HG03196 (cell line): ENCODE results near the gene PRLR.

Experiments
- ATAC-seq: cut with Tn5 transposase; IDR thresholded peaks from one replicate; pipeline ENCODE4 v1.9.1; 2021; ENCODE audit not compliant: unreplicated experiment

Gene PRLR

DNA sequence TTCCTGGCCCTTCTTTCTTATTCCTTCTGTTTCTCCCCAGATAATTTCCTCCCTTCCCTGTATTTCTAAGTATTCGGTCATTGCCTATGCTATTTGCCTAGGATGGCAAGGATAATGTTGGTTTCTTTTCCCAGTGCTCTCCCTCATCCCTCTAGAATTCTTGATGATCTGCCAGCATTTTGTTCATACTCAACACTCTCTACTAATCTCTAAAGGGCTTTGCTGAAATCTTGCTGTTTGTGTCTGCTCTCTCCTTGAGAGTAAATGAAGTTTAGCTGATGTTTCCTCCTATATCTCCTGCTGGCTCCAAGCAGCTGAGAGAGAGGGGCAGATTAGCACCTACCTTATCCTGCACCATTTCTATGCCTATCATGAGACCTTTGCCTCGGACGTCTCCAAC lies 220.6 kb downstream of the PRLR start:
- ATAC-seq: no peak

DNA sequence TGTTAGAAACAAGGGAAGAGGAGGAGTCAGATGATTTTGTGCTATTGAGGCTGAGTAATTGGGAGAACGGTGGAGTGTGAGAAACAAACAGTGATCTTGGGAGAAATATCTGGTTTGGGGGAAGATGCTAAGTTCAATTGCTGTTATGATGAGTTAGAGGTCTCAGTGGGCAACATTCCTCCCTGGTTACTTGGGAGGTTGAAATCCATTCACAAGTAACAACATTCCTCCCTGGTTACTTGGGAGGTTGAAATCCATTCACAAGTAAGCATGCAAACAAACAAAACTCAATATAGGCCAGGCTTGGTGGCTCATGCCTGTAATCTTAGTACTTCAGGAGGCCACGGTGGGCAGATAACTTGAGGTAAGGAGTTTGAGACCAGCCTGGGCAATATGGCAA lies 221.3 kb downstream of the PRLR start:
- ATAC-seq: no peak

DNA sequence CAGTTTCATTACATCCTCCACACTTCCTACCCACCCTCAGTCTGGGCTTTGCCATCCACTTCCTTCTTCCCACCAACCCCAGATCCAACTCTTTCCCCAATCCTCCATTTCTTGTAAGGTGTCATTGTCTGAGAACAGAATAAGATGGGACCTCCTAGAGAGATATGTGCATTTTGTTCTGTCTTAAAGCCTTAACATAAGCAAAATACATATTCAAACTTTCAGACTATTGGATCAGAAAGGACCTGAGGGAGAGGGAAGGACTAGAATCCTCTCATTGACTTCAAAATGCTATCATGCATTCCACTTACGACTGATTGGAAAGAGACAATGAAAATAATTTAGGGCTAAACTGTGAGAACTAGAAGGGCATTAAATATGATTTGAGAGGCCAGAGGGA lies 225.5 kb downstream of the PRLR start:
- ATAC-seq: no peak

DNA sequence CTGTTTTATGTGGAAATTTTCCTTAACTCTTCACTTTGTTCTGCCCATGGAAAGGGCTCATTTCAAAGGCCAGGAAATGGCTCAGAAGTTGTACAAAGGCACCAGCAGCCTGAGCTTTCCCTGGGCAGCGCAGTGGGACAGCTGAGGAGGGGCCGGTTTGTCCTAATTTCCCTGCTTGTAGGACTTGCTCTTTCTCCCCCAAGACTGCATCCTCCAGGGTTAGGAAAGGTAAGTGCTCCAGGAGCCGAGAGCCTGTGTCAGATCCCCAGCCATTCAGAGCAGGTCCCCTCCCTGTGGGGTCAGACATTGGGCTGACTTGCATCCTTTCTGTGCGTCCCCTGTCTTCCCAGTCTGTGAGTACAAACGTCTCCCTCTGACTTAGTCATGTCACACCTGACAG lies 226.1 kb downstream of the PRLR start:
- no peak for ATAC-seq

DNA sequence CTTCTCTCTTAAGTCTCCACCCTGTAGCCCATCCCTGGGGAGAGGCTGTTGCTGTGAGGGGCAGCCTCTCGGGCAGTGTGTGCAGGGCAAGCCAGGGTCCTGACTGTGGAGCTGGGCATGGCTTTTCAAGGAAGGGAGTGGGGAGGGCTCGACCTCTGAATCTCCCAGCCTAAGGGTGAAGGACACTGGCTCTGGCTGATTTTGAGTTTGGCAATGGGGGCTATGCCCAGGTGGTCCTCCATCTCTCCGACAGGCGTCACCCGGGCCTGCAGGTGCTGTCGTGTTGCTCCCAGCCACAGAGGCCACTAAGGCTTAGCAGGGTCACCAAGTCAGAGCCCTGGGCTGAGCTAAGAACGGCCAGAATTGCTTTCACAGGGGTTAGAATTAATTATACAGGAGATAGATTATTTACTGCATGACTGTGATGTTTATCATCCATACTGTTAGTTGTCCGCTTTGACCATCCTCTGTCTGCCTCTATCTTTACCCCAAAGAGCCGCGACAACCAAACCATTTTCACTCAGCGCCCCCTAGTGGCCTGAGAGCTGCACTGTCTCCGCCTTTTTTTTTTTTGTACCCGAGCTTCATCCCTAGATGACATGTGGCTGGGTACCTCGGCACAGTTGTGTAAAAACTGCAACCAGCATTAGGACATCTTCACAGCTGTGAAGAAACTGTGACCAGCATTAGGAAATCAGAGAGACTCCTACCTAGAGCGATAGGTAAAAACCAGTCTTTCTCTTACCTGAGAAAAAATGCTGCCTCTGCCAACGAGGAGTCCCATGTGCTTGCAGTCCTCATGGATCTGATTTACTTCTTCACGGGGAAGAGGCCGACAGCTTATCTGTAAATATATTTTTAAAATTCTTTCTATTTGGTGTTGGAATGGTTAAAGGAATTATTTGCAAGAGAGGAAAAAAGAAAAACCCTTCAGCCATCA lies 227.0 kb downstream of the PRLR start:
- ATAC-seq: peak; percentile 68

DNA sequence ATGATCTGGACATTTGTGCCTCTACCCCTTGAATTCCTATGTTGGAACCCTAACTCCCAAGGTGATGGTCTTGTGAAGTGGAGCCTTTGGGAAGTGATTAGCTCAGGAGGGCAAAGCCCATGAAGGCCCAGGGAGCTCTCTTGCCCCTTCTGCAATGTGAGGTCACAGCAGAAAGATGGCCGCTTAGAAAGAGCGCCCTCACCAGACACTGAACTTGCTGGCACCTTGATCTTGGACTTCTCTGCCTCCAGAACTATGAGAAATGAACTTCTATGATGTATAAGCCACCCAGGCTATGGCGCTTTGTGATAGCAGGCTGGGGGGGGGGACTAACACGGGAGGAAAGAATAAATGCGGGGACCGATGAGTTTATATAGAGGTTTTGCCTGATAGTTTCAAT lies 227.8 kb downstream of the PRLR start:
- ATAC-seq: no peak

DNA sequence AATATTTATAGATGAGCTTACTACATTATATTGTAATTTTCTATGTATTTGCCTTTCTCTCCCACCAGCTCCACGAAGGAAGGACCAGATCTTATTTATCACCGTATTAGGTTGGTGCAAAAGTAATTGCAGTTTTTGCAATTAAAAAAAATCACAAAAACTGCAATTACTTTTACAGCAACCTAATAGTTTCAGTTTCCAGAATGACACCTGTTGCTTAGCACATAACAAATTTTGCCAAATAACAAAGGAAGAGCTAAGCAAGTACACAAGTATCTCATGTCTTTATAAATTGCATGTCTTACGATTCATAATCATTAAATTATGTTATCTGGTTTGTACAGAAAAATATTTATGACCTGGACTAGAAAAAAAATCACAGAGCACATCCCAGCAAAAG lies 228.4 kb downstream of the PRLR start:
- ATAC-seq: no peak
